HG03558 (cell line): ENCODE measurements around the gene ISOC1.

Source experiments
- ATAC-seq: cut with Tn5 transposase; IDR thresholded peaks from one replicate; pipeline ENCODE4 v1.9.1; 2021; ENCODE audit warnings: moderate number of reproducible peaks; ENCODE audit not compliant: unreplicated experiment; ENCODE audit errors: extremely low read depth

Gene ISOC1

GRCh38 chr5:129094924-129095899 lies 663 bp downstream of the ISOC1 start:
- ATAC-seq = peak; percentile 22

DNA sequence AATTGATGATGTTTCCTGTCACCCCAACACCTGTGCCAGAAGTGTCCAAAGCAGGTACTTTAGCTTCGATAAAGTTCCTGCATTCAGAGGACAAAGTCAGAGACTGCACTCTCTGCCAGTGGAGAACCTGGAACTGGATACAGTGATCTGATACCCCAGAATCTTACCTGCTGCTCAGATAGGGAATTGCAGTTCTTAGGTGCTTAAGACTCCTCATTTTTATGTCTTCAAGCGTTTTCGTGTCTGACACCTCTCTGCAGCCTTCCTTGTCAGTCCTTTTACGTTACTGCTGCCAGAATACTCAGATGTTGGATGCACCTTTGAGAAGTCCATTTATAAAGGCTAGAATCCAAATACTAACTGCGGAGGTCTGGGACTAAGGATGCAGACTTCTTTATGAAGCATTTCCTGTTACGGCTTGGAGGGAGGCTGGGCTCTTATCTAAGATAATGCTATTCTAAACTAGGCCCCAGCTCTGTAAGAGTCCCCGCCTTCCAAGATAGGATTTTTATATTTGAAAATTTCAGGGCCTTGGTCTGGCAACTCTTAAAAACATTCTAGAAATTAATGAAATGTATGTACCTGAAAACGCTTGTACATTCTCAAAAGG lies 1.9 kb downstream of the ISOC1 start:
- ATAC-seq = no peak

GRCh38 chr5:129097498-129098296 lies 3.1 kb downstream of the ISOC1 start:
- ATAC-seq = no peak

DNA sequence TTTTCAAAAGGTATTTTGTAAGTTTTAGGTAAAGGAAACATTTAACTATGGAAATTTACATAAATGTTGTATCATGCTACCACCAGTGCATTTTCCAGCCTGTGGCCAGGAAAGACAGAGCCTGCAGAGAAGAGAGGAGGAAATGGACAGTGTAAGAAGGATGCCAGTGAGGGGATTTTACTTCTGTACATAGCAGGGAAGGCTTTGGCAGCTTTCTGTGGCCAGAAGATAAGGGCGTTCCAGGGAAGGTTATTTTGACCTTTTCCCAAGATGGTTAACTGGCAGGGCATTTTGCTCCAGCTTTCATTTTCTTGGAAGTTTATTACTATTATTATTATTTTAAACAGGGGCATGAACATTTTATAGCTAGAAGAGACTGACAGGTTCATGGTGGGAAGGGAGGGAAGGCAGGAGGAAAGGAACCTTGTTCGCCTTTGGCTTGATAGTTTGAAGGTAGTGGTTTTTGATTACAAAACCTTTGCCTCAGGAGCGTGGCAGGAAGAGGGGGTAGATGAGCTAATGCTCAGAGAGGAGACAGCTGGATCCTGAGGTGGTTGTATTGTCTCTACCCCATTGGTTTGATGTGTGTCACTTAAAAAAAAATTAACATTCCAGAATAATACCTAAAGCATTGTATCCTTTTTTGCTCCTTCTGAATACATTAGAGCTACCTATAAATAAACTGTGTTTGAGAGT lies 4.1 kb downstream of the ISOC1 start:
- no peak for ATAC-seq

- no peak for ATAC-seq
Measured at GRCh38 chr5:129099184-129099569, 4.6 kb downstream of the ISOC1 start.

- ATAC-seq = no peak
Measured at GRCh38 chr5:129101794-129102193, 7.2 kb downstream of the ISOC1 start.

DNA sequence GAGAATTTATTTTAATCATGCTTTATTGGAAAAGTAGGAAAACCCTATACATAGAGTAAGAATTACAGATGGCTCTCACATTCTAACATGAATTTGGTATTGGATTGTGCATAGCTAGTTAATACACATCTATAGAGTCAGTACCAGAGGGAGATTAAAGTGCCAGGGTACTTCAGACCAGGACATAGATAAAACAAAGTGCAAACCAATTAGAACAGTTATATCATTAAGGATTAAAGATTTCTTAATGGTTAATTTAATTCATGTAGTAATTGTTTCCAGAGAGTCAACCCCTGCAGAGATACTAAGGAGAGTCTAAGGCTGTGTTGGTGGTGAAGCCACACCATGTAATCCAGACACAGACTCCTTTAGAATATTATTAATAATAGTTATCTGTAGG lies 8.8 kb downstream of the ISOC1 start:
- no peak for ATAC-seq

GRCh38 chr5:129104915-129105455 lies 10.4 kb downstream of the ISOC1 start:
- no peak for ATAC-seq

- ATAC-seq = no peak
Measured at GRCh38 chr5:129107637-129108036, 13.1 kb downstream of the ISOC1 start.

DNA sequence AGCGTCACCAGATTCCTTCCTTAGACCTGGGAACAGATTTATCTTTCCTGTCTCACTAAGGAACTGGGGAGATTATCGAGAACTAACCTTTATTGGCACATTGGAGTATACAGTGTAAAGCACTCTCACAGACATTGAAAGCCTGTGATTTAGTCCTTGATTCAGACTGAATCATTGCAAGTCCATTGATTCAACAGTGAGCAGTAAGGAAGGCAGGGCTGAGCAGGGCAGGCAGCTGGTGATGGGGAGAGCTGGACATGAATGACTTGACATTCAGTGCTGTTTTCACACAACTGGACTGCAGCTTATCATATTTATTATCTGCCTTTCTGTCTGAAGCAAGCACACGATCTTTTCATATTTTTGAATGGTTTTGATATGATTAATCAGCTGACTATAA lies 16.2 kb downstream of the ISOC1 start:
- ATAC-seq = no peak

DNA sequence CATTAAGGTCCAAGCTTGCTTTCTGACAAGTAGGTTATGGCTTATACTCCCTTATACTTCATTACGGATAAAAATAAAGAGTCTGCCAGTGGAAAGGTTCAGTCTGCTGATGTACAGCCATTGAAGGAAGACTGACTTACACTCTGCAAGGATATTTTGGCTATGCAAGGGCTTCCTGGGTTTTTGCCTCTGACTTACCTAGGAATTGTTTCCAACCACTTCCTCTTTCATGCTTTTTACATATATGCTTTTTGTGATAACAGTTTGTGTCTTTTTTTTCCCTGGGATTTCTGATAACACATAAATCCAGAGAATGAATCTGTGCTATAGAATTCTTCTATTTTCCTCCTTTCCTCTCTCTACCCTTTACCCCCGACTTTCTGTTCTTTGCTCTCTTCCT lies 16.8 kb downstream of the ISOC1 start:
- ATAC-seq = no peak

- no peak for ATAC-seq
Measured at GRCh38 chr5:129112295-129112694, 17.7 kb downstream of the ISOC1 start.

DNA sequence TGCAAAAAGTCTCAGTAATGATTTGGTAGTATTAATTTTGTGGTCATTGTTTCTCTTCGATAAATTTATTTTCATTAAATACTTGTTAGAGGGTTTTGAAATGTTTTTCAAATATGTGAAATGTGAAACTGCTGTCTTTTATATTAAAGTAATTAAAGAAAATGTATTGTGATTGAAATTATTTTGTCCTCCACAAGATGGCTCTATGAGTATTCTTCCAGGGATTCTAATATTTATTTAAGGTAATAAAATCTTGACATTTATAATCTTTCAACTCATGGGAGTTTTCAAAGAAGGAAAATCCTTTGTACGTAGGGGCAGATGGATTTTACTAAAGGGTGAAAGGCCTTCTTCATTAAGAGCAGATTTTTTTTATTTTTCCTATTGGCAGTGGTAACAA lies 19.3 kb downstream of the ISOC1 start:
- no peak for ATAC-seq

- ATAC-seq = no peak
Measured at GRCh38 chr5:129114539-129115193, 20.1 kb downstream of the ISOC1 start.

- no peak for ATAC-seq
Measured at GRCh38 chr5:129115680-129116079, 21.1 kb downstream of the ISOC1 start.

DNA sequence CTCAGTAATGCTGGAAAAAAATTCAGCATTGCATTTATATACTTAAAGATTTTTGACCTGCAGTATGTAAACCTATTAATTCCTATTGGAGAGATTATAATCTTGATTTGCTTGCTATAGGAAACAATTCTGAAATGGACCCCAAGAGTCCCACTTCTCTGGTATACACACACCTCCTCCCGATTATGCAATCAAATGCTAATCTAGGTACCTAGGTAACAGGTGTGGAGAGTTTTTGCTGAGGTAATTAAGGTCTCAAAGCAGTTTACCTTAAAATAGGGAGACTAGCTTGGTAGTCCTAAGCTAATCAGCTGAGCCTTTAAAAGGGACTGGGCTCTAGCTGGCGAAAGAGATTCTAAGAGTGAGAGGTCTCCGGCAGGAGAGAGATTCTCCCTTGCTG lies 22.2 kb downstream of the ISOC1 start:
- no peak for ATAC-seq

DNA sequence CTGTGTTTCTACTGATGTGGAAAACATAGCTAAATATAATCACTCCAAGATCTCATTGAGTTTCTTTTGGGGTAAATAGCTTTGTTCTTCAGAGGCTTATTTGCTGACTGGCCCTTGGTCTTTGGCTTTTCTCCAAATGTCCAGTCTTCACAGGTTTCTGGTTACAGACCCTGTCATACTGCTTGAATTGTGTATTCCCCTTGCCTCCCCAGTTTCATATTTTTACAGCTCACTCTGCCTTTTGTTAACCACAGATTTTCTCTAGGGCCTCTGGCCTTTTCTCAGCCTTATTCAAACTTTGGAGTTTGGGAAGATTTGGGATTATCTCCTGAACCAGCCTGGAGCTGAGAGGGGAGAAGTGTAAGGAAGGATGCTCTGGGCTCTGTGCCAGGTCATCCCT lies 23.9 kb downstream of the ISOC1 start:
- no peak for ATAC-seq

- ATAC-seq = no peak
Measured at GRCh38 chr5:129118826-129119225, 24.3 kb downstream of the ISOC1 start.

DNA sequence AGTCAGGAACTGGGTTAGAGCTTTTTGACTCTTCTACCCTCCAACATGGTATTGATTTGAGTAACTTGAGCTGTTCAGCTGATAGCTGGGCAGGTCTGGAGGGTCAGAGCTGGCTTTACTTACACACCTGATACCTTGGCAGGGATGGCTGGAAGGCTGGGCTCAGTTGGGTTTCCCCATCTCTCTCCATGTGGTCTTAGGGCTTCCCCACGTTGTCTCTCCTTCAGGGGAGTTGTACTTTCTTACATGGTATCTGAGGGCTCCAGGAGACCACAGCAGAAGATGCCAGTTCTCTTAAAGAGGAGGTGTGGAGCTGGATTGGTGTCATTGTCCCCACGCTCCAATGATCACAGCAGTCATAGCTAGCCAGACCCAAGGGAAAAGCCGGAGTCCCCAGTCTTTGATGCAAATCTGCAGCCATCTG lies 25.6 kb downstream of the ISOC1 start:
- ATAC-seq = peak; percentile 58
